HG03575 (cell line): Measurements from ENCODE around the gene NFATC3.
"Not testable (repeated sequence)": the region's sequence is repeated elsewhere in the genome, so short reads cannot be mapped to it uniquely, and the experiment has no call there.

Experiments used
- ATAC-seq: cut with Tn5 transposase; IDR thresholded peaks from one replicate; pipeline ENCODE4 v1.9.1; 2021; ENCODE audit not compliant: unreplicated experiment, insufficient number of reproducible peaks, low FRiP score; ENCODE audit errors: extremely low read depth

NFATC3 gene

DNA sequence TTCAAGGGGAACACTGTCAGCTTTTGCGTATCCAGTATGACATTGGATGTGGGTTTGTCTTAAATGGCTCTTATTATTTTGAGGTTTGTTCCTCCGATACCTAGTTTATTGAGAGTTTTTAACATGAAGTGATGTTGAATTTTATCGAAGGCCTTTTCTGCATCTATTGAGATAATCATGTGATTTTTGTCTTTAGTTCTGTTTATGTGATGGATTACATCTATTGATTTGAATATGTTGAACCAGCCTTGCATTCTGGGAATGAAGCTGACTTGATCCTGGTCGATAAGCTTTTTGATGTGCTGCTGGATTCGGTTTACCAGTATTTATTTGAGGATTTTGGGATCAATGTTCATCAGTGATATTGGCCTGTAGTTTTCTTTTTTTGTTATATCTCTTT, 24.0 kb downstream of the NFATC3 start:
- not testable (repeated sequence) for ATAC-seq

DNA sequence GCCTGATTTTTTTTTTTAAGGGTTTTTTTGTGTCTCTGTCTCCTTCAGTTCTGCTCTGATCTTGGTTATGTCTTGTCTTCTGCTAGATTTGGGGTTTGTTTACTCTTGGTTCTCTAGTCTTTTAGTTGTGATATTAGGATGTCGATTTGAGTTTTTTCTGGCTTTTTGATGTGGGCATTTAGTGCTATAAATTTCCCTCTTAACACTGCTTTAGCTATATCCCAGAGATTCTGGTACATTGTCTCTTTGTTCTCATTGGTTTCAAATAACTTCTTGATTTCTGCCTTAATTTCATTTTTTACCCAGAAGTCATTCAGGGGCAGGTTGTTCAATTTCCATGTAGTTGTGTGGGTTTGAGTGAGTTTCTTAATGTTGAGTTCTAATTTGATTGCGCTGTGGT, 25.4 kb downstream of the NFATC3 start:
- not testable (repeated sequence) for ATAC-seq

DNA sequence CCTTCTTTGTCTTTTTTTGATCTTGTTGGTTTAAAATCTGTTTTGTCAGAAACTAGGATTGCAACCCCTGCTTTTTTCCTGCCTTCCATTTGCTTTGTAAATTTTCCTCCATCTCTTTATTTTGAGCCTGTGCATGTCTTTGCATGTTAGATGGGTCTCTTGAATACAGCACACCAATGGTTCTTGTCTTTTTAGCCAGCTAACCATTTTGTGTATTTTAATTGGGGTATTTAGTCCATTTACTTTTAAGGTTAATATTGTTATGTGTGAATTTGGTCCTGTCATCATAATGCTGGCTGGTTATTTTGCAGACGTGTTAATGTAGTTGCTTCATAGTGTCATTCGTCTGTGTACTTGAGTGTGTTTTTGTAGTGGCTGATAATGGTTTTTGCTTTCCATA, 26.2 kb downstream of the NFATC3 start:
- no peak for ATAC-seq

DNA sequence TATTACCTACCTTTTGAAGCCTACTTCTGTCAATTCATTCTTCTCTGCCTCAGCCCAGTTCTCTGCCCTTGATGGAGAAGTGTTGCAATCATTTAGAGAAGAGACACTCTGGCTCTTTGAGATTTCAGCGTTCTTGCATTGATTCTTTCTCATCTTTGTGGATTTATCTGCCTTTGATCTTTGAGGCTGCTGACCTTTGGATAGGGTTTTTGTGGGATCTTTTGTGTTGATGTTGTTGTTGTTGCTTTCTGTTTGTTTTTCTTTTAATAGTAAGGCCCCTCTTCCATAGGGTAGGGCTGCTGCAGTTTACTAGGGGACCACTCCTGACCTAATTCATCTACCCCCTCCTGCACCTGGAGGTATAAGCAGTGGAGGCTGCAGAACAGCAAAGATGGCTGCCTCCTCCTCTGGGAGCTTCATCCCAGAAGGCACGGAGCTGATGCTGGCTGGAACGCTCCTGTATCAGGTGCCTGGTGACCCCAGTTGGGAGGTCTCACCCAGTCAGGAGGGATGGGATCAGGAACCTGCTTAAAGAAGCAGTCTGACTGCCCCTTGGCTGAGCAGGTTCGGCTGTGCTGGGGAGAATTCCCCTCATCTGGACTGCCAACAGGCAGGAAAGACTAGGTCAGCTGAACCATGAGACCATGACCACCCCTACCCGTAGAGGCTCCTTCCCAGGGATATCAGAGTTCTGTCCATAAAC, 28.0 kb downstream of the NFATC3 start:
- ATAC-seq = no peak

DNA sequence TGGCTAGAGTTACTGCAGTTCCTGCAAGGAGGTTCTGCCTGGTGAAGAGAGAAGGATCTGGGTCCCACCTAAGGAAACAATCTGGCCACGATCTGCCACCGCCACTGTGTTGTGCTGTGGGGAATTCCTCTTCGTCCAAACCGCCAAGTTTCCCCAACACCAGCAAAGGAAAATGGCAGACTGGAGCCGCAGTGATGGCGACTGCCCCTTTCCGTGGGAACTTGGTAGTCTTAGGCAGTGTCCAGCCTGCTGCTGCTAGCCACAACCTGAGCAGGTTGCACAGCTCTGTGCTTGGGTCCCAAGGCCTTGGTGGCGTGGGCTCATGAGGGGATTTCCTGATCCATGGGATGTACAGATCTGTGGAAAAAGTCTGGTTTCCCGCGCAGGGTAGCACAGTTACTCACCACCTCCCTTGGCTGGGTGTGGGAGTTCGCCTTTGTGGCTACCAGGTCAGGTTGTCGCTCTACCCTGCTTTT, 28.6 kb downstream of the NFATC3 start:
- no peak for ATAC-seq

DNA sequence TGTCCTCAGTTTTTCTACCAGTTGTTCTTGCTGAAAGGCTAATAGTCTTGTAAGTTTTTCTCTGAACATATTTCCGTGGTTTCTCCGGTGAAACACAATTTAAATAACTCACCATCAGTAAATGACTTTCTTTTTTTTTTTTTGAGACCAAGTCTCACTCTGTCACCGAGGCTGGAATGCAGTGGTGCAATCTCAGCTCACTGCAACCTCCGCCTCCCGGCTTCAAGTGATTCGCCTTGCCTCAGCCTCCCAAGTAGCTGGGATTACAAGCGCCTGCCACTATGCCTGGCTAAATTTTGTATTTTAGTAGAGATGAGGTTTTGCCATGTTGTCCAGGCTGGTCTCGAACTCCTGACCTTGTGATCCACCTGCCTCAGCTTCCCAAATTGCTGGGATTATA, 29.8 kb downstream of the NFATC3 start:
- not testable (repeated sequence) for ATAC-seq

DNA sequence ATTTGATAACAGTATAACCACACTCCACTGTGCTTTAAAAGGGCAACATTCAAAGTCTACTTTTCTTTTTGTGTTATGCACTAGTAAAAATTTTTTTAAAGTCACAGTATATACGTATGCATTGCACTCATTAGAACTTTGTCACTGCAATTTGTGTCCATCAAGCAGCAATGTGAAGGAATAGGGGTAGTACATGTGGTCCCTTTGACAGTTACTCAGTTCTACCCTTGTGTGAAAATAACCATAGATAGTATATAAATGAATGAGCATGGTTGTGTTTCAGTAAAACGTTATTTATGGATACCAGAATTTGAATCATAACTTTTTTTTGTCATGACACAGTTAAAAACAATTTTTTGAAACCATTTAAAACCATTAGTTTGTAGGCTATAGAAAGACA, 30.7 kb downstream of the NFATC3 start:
- no peak for ATAC-seq

DNA sequence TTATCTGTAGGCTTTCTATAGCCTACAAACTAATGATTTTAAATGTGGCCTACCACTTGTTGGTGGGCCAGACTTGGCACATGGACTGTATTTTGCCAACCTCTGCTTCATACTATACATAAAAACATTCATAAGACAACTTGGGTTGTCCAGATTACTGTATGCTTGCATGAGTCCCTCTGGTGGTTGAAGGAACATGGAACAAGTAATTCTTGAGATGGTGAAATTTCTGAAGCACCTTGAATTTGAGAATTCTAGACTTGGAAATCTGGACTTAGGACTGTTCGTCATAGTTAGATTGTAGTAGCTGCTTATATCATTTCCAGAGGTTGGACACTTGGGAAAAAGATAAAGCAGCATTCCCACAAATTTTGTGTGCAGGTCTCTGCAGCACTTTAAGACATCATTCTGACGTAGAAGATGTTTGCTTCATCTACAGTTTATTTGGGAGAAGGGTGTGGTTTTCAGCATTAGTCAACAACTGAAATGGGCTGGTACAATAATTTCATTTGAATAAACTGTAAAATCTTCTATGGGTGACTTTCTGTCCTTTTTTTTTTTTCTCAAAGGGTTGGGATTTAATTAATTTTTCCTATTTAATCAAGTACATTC, 31.2 kb downstream of the NFATC3 start:
- no peak for ATAC-seq

DNA sequence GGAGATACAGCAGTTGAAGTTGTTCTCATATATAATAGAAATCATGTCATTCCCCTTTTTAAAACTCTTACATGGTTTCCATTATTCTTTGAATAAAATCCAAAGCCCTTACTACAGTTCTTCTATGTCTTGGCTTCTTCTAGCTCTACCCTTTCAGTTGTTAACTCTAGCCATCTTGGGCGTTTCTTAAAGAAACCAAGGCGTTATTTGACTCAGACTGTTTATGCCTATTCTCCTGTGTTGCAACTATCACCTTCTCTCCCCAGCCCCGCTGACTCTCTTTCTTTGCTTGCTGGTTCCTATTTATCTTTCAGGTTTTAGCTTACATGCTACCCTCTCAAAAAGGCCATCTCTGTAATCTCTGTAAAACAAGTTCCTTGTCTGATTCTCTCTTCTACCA, 32.7 kb downstream of the NFATC3 start:
- ATAC-seq = no peak

DNA sequence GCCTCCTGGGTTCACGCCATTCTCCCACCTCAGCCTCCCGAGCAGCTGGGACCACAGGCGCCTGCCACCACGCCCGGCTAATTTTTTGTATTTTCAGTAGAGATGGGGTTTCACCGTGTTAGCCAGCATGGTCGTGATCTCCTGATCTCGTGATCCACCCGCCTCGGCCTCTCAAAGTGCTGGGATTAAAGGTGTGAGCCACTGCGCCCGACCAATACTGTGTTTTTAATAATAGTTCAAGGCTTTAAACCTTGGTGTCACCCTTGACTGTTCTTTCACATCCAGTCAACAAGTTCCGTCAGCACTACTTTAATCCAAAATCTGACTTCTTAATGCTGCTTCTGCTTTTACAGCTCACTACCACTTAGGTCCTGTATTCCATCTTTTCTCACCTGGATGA, 33.8 kb downstream of the NFATC3 start:
- ATAC-seq = not testable (repeated sequence)

DNA sequence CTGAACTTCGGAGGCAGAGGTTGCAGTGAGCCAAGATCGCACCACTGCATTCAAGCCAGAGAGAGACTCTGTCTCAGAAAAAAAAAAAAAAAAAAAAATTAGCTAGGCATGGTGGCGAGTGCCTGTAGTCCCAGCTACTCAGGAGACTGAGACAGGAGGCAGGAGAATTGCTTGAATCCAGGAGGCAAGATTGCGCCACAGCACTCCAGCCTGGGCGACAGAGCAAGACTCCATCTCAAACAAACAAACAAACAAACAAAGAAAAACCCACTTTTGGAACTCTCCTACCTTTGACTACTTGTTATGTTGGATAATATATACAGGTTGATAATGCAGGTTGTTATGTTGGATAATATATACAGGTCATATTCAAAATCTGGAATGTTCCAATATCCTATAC, 35.3 kb downstream of the NFATC3 start:
- ATAC-seq = not testable (repeated sequence)

DNA sequence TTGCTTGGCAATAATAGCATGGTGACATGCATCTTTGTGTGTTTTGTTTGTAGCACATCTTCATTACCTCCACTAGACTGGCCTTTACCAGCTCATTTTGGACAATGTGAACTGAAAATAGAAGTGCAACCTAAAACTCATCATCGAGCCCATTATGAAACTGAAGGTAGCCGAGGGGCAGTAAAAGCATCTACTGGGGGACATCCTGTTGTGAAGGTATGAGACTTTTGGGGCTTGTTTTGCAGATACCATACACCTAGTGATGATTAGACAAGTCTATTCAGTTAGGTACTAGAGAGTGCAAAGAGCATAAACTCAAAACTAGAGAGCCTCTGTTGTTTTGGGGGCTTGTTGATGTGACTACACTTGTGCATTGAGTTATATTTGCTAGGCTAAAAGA, 41.2 kb downstream of the NFATC3 start:
- ATAC-seq = no peak

DNA sequence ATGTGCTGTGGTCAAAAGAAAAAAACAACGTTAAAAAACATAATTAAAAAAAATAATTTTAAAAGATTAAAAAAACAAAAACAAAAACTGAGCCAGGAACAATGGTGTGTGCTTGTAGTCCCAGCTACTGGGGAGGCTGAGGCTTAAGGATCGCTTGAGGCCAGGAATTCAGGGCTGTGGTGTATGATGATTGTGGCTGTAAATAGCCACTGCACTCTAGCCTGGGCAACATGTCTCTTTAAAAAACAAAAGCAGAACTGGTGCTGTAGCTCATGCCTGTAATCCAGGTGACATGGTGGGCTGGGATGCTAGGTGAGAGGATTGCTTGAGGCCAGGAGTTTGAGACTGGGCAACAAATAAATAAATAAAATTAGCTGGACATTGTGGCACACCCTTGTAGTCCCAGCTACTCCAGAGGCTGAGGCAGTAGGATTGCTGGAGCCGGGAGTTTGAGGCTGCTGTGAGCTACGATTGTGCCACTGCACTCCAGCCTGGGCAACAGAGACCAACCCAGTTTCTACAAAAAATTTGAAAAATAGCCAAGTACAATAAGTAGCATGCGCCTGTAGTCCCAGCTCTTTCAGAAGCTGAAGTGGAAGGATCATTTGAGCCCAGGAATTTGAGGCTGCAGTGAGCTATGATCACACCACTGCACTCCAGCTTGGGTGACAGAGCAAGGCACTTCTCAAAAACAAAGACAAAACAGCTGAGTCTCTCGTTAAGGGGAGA, 43.6 kb downstream of the NFATC3 start:
- ATAC-seq = no peak

DNA sequence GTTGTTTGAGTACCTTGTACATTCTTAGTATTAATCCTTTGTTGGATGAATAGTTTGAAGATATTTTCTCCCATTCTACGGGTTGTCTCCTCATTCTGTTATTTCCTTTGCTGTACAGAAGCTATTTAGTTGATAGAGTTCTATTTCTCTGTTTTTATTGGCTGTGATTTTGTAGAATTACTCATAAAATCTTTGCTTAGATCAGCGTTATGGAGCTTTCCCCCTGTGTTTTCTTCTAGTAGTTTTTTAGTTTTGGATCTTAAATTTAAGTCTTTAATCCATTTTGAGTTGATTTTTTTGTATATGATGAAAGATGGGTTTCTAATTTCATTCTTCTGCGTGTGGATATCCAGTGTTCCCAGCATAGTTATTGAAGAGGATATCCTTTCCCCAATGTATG, 45.4 kb downstream of the NFATC3 start:
- no peak for ATAC-seq

DNA sequence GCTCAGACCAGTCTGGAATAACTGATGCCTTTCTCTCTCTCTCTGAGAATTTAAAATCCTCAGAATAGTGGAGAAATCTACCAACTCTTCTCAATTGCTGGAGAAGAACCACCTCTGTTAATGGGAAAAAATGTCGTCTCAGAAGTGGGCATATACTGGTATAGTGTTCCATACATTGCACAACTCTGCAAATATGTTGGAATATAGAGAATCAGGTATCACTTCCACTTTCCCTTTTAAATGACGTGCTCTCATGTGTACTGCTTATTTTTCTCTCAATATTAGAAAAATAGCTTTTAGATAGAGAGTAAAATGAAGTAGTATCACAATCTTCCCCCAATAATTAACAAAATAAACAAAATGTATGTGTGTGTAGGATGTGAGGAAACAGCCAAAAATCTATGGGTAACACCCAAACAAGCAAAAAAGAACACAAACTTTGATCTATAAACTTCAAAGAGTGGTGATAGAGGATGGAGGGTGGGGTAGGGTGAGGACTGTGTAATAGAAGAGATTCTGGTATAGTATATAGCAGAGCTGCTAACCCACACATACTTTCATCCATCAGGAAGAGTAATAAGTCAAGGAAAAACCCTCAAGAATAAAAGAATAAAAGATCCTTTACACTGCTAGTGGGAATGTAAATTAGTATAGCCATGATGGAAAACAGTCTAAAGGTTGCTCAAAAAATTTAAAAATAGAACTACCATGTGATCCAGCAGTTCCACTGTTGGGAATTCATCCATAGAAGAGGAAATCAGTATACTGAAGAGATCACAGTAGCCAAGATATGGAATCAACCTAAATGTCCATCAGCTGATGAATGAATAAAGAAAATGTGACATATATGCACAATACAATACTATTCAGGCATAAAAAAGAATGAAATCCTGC, 46.9 kb downstream of the NFATC3 start:
- no peak for ATAC-seq

DNA sequence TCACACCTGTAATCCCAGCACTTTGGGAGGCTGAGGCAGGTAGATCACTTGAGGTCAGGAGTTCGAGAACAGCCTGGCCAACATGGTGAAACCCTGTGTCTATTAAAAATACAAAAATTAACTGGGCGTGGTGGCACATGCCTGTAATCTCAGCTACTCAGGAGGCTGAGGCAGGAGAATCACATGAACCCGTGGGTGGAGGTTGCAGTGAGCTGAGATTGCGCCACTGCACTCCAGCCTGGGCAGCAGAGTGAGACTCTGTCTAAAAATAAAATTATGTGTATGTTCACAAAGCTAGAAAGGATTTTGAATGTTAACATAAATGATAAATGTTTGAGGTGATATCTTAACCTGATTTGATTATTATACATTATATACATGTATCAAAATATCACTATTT, 47.8 kb downstream of the NFATC3 start:
- not testable (repeated sequence) for ATAC-seq

DNA sequence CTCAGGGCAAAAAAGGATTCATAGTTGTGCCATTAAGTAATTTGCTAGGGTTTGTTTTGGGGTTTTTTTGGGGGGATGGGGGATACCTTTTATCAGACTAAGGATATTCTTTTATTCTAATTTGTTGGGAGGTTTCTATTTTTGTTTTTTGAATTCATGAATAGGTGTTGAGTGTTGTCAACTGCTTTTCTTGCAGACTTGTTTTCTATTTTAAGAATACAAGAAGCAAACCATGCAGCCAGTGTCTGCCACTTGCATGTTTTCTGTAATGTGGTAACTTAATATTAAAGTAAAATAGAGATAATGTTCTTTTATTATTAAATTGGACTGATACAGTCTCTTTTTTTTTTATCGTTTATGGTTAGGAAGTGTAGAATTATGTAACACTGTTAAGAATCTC, 49.5 kb downstream of the NFATC3 start:
- ATAC-seq = no peak

DNA sequence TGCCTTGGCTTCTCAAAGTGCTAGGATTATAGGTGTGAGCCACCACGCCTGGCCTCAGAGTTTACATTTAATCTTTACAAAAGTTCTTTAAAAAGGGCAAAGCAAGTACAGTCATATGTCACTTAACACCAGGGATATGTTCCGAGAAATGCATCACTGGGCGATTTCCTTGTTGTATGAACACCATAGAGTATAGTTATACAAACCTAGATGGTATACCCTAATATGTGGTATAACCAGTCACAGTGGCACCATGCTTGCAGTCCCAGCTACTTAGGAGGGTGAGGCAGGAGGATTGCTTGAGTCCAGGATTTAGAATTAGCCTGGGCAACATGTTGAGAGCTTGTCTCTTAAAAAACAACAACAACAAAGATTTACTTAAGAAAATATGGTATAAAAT, 51.3 kb downstream of the NFATC3 start:
- ATAC-seq = no peak

DNA sequence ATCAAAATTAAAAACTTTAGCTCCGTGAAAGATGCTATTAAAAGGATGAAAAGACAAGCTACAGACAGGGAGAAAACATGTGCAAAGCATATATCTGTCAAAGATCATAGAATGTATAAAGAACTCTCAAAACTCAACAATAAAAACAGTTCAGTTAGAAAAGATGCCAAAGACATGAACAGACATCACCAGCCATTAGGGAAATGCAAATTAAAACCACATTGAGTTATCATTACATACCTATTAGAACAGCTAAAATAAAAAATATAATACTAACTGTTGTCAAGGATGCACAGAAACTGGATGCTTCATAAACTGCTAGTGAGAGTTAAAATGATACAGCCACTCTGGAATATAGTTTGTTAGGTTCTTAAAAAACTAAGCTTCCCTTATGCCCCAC, 58.8 kb downstream of the NFATC3 start:
- no peak for ATAC-seq
